GM19351 (cell line): ENCODE measurements around the gene PLPPR4.

ENCODE experiments used
- ATAC-seq: cut with Tn5 transposase; IDR thresholded peaks from one replicate; pipeline ENCODE4 v1.9.1; 2021; ENCODE audit warnings: mild to moderate bottlenecking, moderate library complexity; ENCODE audit not compliant: unreplicated experiment

PLPPR4 gene

GRCh38 chr1:99347041-99347684 lies 82.9 kb downstream of the PLPPR4 start:
- no peak for ATAC-seq

GRCh38 chr1:99348397-99349132 lies 84.3 kb downstream of the PLPPR4 start:
- ATAC-seq = no peak

- ATAC-seq = no peak
These were observed 88.5 kb downstream of the PLPPR4 start for GRCh38 chr1:99352821-99353220.

- no peak for ATAC-seq
These were observed 94.5 kb downstream of the PLPPR4 start for GRCh38 chr1:99358770-99359169.
